ENCODE measurements around the gene HOXB8.

The HOXB8 gene

GRCh38 chr17:48569674-48570324 lies 45.3 kb downstream of the HOXB8 start:
- no peaks in the 10 kb centered on the region for H3K36me3 ChIP-seq (replicated peaks; ENCODE audit: insufficient read depth, low read length)
- no peak overlapping the region for H3K4me3 ChIP-seq (ENCODE audit: low read length)
- H3K27me3 ChIP-seq (replicated peaks; ENCODE audit: insufficient read depth, low read length): no peaks in the 10 kb centered on the region
- no peak overlapping the region for H3K9ac ChIP-seq (ENCODE audit: low read length)
- TF ChIP-seq EZH2phosphoT487 (IDR thresholded peaks at IDR 0.05; ENCODE audit: low read length): no peak
- no peak for DNase-seq
- no peaks in the 10 kb centered on the region for H3K4me1 ChIP-seq (ENCODE audit: low read length)
- H2AFZ ChIP-seq (ENCODE audit: low read length): no peak overlapping the region
- H3K27ac ChIP-seq (ENCODE audit: low read length): no peak overlapping the region
- no peaks in the 10 kb centered on the region for H3F3A ChIP-seq (ENCODE audit: insufficient read depth, low read length)
- H4K20me1 ChIP-seq (ENCODE audit: insufficient read depth, low read length): no peaks in the 10 kb centered on the region
- H3K4me2 ChIP-seq (ENCODE audit: low read depth, low read length): no peak overlapping the region
- H3K9me3 ChIP-seq (replicated peaks; ENCODE audit: insufficient read depth, low read length): no peaks in the 10 kb centered on the region
- H3K9me2 ChIP-seq (replicated peaks; ENCODE audit: insufficient read depth, low read length): no peaks in the 10 kb centered on the region
- H3K79me2 ChIP-seq (ENCODE audit: low read length): 0 out of 2 replicates have a peak, but pooled peaks cover 3% of the 10 kb centered on the region

- Histone ChIP-seq H3K27me3 (replicated peaks; ENCODE audit: insufficient read depth, low read length) (no peaks in the 10 kb centered on the region), H3K36me3 (replicated peaks; ENCODE audit: insufficient read depth, low read length) (no peaks in the 10 kb centered on the region), H3K27ac (ENCODE audit: low read length) (no peak overlapping the region), H3K4me2 (ENCODE audit: low read depth, low read length) (no peak overlapping the region), H3F3A (ENCODE audit: insufficient read depth, low read length) (no peaks in the 10 kb centered on the region), H3K9ac (ENCODE audit: low read length) (no peak overlapping the region), H3K79me2 (ENCODE audit: low read length) (0 out of 2 replicates have a peak, but pooled peaks cover 3% of the 10 kb centered on the region), H2AFZ (ENCODE audit: low read length) (no peak overlapping the region), H3K9me2 (replicated peaks; ENCODE audit: insufficient read depth, low read length) (no peaks in the 10 kb centered on the region), H3K4me1 (ENCODE audit: low read length) (no peaks in the 10 kb centered on the region), H4K20me1 (ENCODE audit: insufficient read depth, low read length) (no peaks in the 10 kb centered on the region), H3K9me3 (replicated peaks; ENCODE audit: insufficient read depth, low read length) (no peaks in the 10 kb centered on the region), H3K4me3 (ENCODE audit: low read length) (no peak overlapping the region)
- TF ChIP-seq CTCF (IDR thresholded peaks at IDR 0.05; ENCODE audit: low read length) (no peak), EZH2 (optimal IDR thresholded peaks at IDR 0.05; ENCODE audit: low read depth, low read length) (no peak), EZH2phosphoT487 (IDR thresholded peaks at IDR 0.05; ENCODE audit: low read length) (no peak)
- no peak for DNase-seq
Observed at GRCh38 chr17:48569240-48569582, 45.9 kb downstream of the HOXB8 start.

DNA sequence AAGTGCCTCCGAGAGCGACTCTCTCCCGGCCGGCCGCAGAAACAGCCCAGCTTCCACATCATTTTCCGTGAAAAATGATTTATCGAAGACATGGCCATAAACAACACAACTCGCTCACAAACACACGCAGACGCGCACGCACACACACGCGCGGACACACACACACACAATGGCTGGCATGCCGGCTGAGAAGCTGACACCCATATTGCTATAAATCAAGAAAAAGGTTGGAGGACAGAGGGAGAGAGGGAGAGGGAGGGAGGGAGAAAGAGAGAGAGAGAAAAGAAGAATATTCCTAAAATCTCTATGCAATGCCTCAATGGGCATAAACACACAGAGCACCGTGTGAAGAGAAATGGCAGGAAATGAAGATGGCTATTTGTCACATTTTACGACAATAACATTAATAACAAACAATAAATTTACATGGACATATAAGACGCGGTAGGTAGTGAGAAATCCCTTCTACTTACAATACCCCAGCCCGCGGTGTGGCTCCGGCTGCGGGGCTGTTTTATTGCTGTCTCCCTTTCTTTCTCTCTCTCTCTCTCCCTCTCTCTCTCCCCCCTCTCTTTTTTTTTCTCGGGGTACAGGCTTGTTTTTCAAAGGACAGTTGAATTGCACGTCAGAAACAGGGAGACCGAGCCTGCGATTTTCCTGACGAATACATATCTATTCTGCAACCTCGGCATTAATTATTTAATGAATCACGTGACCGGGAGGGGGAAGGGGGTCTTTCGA lies 46.4 kb downstream of the HOXB8 start:
- Histone ChIP-seq H3K9me2 (replicated peaks; ENCODE audit: insufficient read depth, low read length) (no peaks in the 10 kb centered on the region), H3K4me2 (ENCODE audit: low read depth, low read length) (no peak overlapping the region), H3K9me3 (replicated peaks; ENCODE audit: insufficient read depth, low read length) (no peaks in the 10 kb centered on the region), H3K4me1 (ENCODE audit: low read length) (no peaks in the 10 kb centered on the region), H3K79me2 (ENCODE audit: low read length) (0 out of 2 replicates have a peak, but pooled peaks cover 3% of the 10 kb centered on the region), H3K9ac (ENCODE audit: low read length) (no peak overlapping the region), H3K36me3 (replicated peaks; ENCODE audit: insufficient read depth, low read length) (no peaks in the 10 kb centered on the region), H3K27ac (ENCODE audit: low read length) (no peak overlapping the region), H3F3A (ENCODE audit: insufficient read depth, low read length) (no peaks in the 10 kb centered on the region), H4K20me1 (ENCODE audit: insufficient read depth, low read length) (no peaks in the 10 kb centered on the region), H3K4me3 (ENCODE audit: low read length) (no peak overlapping the region), H3K27me3 (replicated peaks; ENCODE audit: insufficient read depth, low read length) (no peaks in the 10 kb centered on the region), H2AFZ (ENCODE audit: low read length) (no peak overlapping the region)
- no peak for DNase-seq
- TF ChIP-seq CTCF (IDR thresholded peaks at IDR 0.05; ENCODE audit: low read length): no peak
- TF ChIP-seq EZH2phosphoT487 (IDR thresholded peaks at IDR 0.05; ENCODE audit: low read length): no peak
- no peak for TF ChIP-seq EZH2 (optimal IDR thresholded peaks at IDR 0.05; ENCODE audit: low read depth, low read length)
